Measurements from ENCODE around the gene ANTKMT.

Gene ANTKMT

GRCh38 chr16:720990-721764 lies at the start of gene ANTKMT:
ANTKMT (plus strand) TSS chr16:721146; CDS start chr16:721275, 129 bp downstream.
- DNase-seq, result peak; percentile 76

- DNase-seq, result no peak
These were observed 49.4 kb upstream of the ANTKMT start for GRCh38 chr16:671353-672131.

- DNase-seq, result no peak
These were observed 48.6 kb upstream of the ANTKMT start for GRCh38 chr16:672371-672770.

GRCh38 chr16:672851-673250 lies 48.1 kb upstream of the ANTKMT start:
- no peak for DNase-seq

- no peak for DNase-seq
These were observed 47.5 kb upstream of the ANTKMT start for GRCh38 chr16:673399-673991.

- DNase-seq, result no peak
These were observed 46.6 kb upstream of the ANTKMT start for GRCh38 chr16:674214-674881.

GRCh38 chr16:674968-675883 lies 45.7 kb upstream of the ANTKMT start, which contains the start of gene RHBDL1:
RHBDL1 (plus strand) TSS chr16:675671; CDS start chr16:675791, 120 bp downstream.
- no peak for DNase-seq

GRCh38 chr16:675884-676564 lies 44.9 kb upstream of the ANTKMT start:
- no peak for DNase-seq

GRCh38 chr16:676565-676902 lies 44.4 kb upstream of the ANTKMT start:
- no peak for DNase-seq

- peak; percentile 82 for DNase-seq
These were observed 44.0 kb upstream of the ANTKMT start for GRCh38 chr16:676913-677312.

GRCh38 chr16:677316-678190 lies 43.4 kb upstream of the ANTKMT start:
- DNase-seq, result no peak

GRCh38 chr16:678209-678857 lies 42.6 kb upstream of the ANTKMT start:
- DNase-seq, result no peak

- no peak for DNase-seq
These were observed 41.8 kb upstream of the ANTKMT start for GRCh38 chr16:678858-679813.

- no peak for DNase-seq
These were observed 40.9 kb upstream of the ANTKMT start, which contains the start of gene STUB1 for GRCh38 chr16:679814-680624. STUB1 (plus strand) TSS chr16:680410; CDS start chr16:680526, 116 bp downstream.

GRCh38 chr16:680625-680945 lies 40.4 kb upstream of the ANTKMT start:
- DNase-seq, result no peak

GRCh38 chr16:680967-681745 lies 39.8 kb upstream of the ANTKMT start:
- DNase-seq, result no peak
